Measurements from ENCODE around the gene DENND2A. TPM values are rescaled to one million over a fixed set of nuclear protein-coding genes. Genes with fewer than 3 reads are reported as not detected.

The DENND2A gene
- total RNA-seq, 2 donors from 2014 or later: 9.2 to 10.5 TPM

- no peak overlapping the region for H3K4me3 ChIP-seq
- H3K27ac ChIP-seq: peak overlapping the region in 1 of 2 donors; percentile 14
- no peaks in the 10 kb centered on the region for H3K9me3 ChIP-seq
- H3K4me1 ChIP-seq: no peaks in the 10 kb centered on the region
- no peaks in the 10 kb centered on the region for H3K27me3 ChIP-seq
- DNase-seq (ENCODE audit: low spot score): no peak
- TF ChIP-seq CTCF (IDR thresholded peaks at IDR 0.05): no peak
- H3K36me3 ChIP-seq: peaks cover 10% of the 10 kb centered on the region
Measured at GRCh38 chr7:140581411-140581810, 59.2 kb downstream of the DENND2A start.

DNA sequence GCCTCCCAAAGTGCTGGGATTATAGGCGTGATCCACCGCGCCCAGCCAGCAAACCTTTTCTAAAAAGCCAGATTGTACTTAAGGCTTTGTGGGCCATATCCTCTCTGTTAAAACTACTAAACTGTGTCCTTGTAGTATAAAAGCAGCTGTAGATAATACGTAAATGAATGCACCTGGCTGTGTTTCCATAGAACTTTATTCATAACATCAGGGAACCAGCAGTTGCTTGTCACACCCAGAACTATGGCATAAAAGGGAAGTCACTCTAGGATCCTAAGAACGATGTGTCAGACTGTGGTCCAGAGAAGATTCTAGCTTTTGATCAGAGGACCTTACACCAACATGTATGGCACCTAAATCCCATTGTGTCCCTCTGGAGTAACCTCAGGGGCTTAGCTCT is 63.0 kb downstream of the DENND2A start:
- Histone ChIP-seq H3K4me1 (no peaks in the 10 kb centered on the region), H3K4me3 (no peak overlapping the region), H3K9me3 (no peaks in the 10 kb centered on the region), H3K36me3 (no peaks in the 10 kb centered on the region), H3K27ac (peak overlapping the region in 1 of 2 donors; percentile 45), H3K27me3 (no peaks in the 10 kb centered on the region)
- DNase-seq (ENCODE audit: low spot score): no peak
- TF ChIP-seq CTCF (IDR thresholded peaks at IDR 0.05): no peak

- H3K9me3 ChIP-seq: no peaks in the 10 kb centered on the region
- DNase-seq (ENCODE audit: low spot score): no peak
- TF ChIP-seq CTCF (IDR thresholded peaks at IDR 0.05): no peak
- no peaks in the 10 kb centered on the region for H3K4me1 ChIP-seq
- H3K4me3 ChIP-seq: no peak overlapping the region
- H3K27ac ChIP-seq: no peak overlapping the region
- H3K36me3 ChIP-seq: no peaks in the 10 kb centered on the region
- no peaks in the 10 kb centered on the region for H3K27me3 ChIP-seq
Measured at GRCh38 chr7:140576589-140576988, 64.0 kb downstream of the DENND2A start.

- TF ChIP-seq CTCF (IDR thresholded peaks at IDR 0.05): no peak
- peak overlapping the region; percentile 56 for H3K27ac ChIP-seq
- H3K36me3 ChIP-seq: no peaks in the 10 kb centered on the region
Measured at GRCh38 chr7:140571538-140572122, 69.0 kb downstream of the DENND2A start.

DNA sequence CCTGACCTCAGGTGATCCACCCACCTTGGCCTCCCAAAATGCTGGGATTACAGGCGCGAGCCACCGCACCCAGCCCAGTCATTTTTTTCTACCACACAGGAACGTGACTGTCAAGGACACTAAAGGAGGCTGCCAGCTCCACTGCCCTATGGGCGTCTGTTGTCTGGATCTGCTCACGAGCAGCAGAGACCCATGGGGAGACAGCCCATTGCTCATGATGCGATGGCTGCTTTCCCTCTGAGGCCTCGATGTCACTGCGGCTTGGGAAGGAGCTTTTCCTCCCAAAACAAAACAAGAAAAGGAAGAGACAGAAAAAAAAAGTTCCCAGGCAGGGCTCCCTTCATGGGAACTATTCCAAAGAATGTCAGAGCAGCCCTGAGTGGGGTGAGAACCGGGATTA is 70.5 kb downstream of the DENND2A start:
- no peak for DNase-seq (ENCODE audit: low spot score)
- no peaks in the 10 kb centered on the region for H3K27me3 ChIP-seq
- H3K27ac ChIP-seq: peak overlapping the region; percentile 23 to 56
- H3K4me1 ChIP-seq: peaks cover 0 to 36% of the 10 kb centered on the region in 2 donors
- no peak overlapping the region for H3K4me3 ChIP-seq
- TF ChIP-seq CTCF (IDR thresholded peaks at IDR 0.05): no peak
- no peaks in the 10 kb centered on the region for H3K36me3 ChIP-seq
- H3K9me3 ChIP-seq: no peaks in the 10 kb centered on the region

More at GRCh38 chr7:140571538-140572122, 69.0 kb downstream of the DENND2A start:
- Histone ChIP-seq H3K4me1 (peaks cover 0 to 35% of the 10 kb centered on the region in 2 donors), H3K4me3 (no peak overlapping the region), H3K27me3 (no peaks in the 10 kb centered on the region), H3K9me3 (no peaks in the 10 kb centered on the region)
- DNase-seq (ENCODE audit: low spot score): no peak

Data from right atrium auricular region (tissue), 2 donors.